Neural cell (in vitro differentiated cells): ENCODE results near the gene KLC1. TPM values are rescaled to one million over a fixed set of nuclear protein-coding genes. Genes with fewer than 3 reads are reported as not detected.

Source experiments
- H2AFZ ChIP-seq: fragments of 200-600, 300-800 bp; sonication (generic), shearing (Covaris generic); 2 replicates; pipeline ENCODE4 v1.6.0; 2014; ENCODE audit warnings: low read depth, mild to moderate bottlenecking, antibody characterized with exemption, low read length, moderate library complexity
- H3F3A ChIP-seq: fragments of 200-600 bp; shearing (Covaris generic); 2 replicates; pipeline ENCODE4 v1.6.1; 2016; ENCODE audit warnings: mild to moderate bottlenecking, moderate library complexity, mixed read lengths, antibody characterized with exemption, low read length; ENCODE audit not compliant: insufficient read depth, poor library complexity, severe bottlenecking
- H3K27ac ChIP-seq: fragments of 200-600, 300-800 bp; sonication (generic), shearing (Covaris generic); 2 replicates; pipeline ENCODE4 v1.5.1; 2014; ENCODE audit warnings: mild to moderate bottlenecking, low read length, moderate library complexity
- H3K27me3 ChIP-seq: fragments of 300-800, 200-600 bp; sonication (generic), shearing (Covaris generic); 2 replicates; pipeline ENCODE4 v1.6.0; 2014; ENCODE audit warnings: mild to moderate bottlenecking, low read depth, low read length, moderate library complexity; ENCODE audit not compliant: insufficient read depth
- H3K36me3 ChIP-seq: fragments of 300-800, 200-600 bp; sonication (generic), shearing (Covaris generic); 2 replicates; pipeline ENCODE4 v1.5.1; 2014; ENCODE audit warnings: mild to moderate bottlenecking, antibody characterized with exemption, low read length, moderate library complexity; ENCODE audit not compliant: insufficient read depth
- H3K4me2 ChIP-seq: fragments of 300-800, 200-600 bp; sonication (generic), shearing (Covaris generic); 2 replicates; pipeline ENCODE4 v1.6.0; 2014; ENCODE audit warnings: mild to moderate bottlenecking, low read length
- H3K4me3 ChIP-seq: fragments of 300-800, 200-600 bp; sonication (generic), shearing (Covaris generic); 2 replicates; pipeline ENCODE4 v1.5.1; 2014; ENCODE audit warnings: mild to moderate bottlenecking, low read length, moderate library complexity
- H3K79me2 ChIP-seq: fragments of 200-600 bp; shearing (Covaris generic); replicated peaks from 2 replicates; pipeline ENCODE4 v1.6.0; 2014; ENCODE audit warnings: mild to moderate bottlenecking, low read length, moderate library complexity; ENCODE audit not compliant: insufficient read depth
- H3K9ac ChIP-seq: fragments of 300-800, 200-600 bp; sonication (generic), shearing (Covaris generic); 2 replicates; pipeline ENCODE4 v1.6.1; 2016; ENCODE audit warnings: mild to moderate bottlenecking, low read length, mixed read lengths
- H3K9me2 ChIP-seq: fragments of 200-600 bp; shearing (Covaris generic); 2 replicates; pipeline ENCODE4 v1.6.1; 2016; ENCODE audit warnings: mild to moderate bottlenecking, low read length, mixed read lengths; ENCODE audit not compliant: insufficient read depth
- H3K9me3 ChIP-seq: fragments of 200-600, 300-800 bp; sonication (generic), shearing (Covaris generic); 2 replicates; pipeline ENCODE4 v1.6.1; 2016; ENCODE audit warnings: mild to moderate bottlenecking, mixed run types, low read length, moderate library complexity, mixed read lengths
- H4K20me1 ChIP-seq: fragments of 200-600 bp; shearing (Covaris generic); 2 replicates; pipeline ENCODE4 v1.6.1; 2016; ENCODE audit warnings: mild to moderate bottlenecking, mixed run types; ENCODE audit not compliant: insufficient read depth
- CTCF ChIP-seq: fragments of 450-650 bp; IDR thresholded peaks from 2 replicates; pipeline ENCODE4 v1.5.1; 2014; ENCODE audit warnings: antibody characterized with exemption, mild to moderate bottlenecking, moderate library complexity; ENCODE audit not compliant: poor library complexity, severe bottlenecking
- EP300 ChIP-seq: fragments of 450-650 bp; conservative IDR thresholded peaks from 2 replicates; pipeline ENCODE4 v1.6.1; 2014; ENCODE audit warnings: antibody characterized with exemption, mild to moderate bottlenecking, moderate library complexity; ENCODE audit not compliant: poor library complexity, severe bottlenecking
- EZH2 ChIP-seq: fragments of 200-600, 300-800 bp; shearing (Covaris generic), sonication (generic); IDR thresholded peaks from 2 replicates; pipeline ENCODE4 v1.6.1; 2014; ENCODE audit warnings: antibody characterized with exemption, low read length, borderline replicate concordance, mild to moderate bottlenecking; ENCODE audit not compliant: insufficient read depth, poor library complexity, severe bottlenecking
- MXI1 ChIP-seq: fragments of 450-650 bp; conservative IDR thresholded peaks from 2 replicates; pipeline ENCODE4 v1.6.1; 2014; ENCODE audit warnings: antibody characterized with exemption, mild to moderate bottlenecking; ENCODE audit not compliant: poor library complexity, severe bottlenecking
- POLR2AphosphoS5 ChIP-seq: IDR thresholded peaks from 2 replicates; pipeline ENCODE4 v1.6.1; 2012
- RAD21 ChIP-seq: fragments of 450-650 bp; conservative IDR thresholded peaks from 2 replicates; pipeline ENCODE4 v1.6.1; 2014; ENCODE audit warnings: antibody characterized with exemption, mild to moderate bottlenecking, moderate library complexity
- REST ChIP-seq: IDR thresholded peaks from 2 replicates; pipeline ENCODE4 v1.6.1; 2012; ENCODE audit warnings: borderline replicate concordance
- SMC3 ChIP-seq: fragments of 450-650 bp; conservative IDR thresholded peaks from 2 replicates; pipeline ENCODE4 v1.6.1; 2014; ENCODE audit warnings: antibody characterized with exemption, mild to moderate bottlenecking, moderate library complexity; ENCODE audit not compliant: poor library complexity
- TAF1 ChIP-seq: IDR thresholded peaks from 2 replicates; pipeline ENCODE4 v1.6.1; 2012; ENCODE audit warnings: low read depth
- polyA plus RNA-seq: library from polyadenylated mRNA; depleted of rRNA; stranded (reverse); fragments of >200 nt; gene quantifications from 2 replicates; pipeline ENCODE4 v1.2.3, GENCODE V29; 2014

The KLC1 gene
- polyA plus RNA-seq, 1 donor from 2014 or later, result 1,272 TPM

GRCh38 chr14:103696070-103696402 lies 67.0 kb downstream of the KLC1 start:
- no peaks in the 10 kb centered on the region for H3K27me3 ChIP-seq
- no peaks in the 10 kb centered on the region for H3K9me2 ChIP-seq
- H4K20me1 ChIP-seq, result peaks cover 3% of the 10 kb centered on the region
- H3K79me2 ChIP-seq, result peaks cover 3% of the 10 kb centered on the region
- H3K9ac ChIP-seq, result no peak overlapping the region
- H3K36me3 ChIP-seq, result peaks cover 7% of the 10 kb centered on the region
- H2AFZ ChIP-seq, result no peak overlapping the region
- no peak overlapping the region for H3K4me2 ChIP-seq
- H3F3A ChIP-seq, result no peaks in the 10 kb centered on the region
- H3K4me3 ChIP-seq, result no peak overlapping the region
- no peak for TF ChIP-seq CTCF
- no peak for TF ChIP-seq TAF1
- TF ChIP-seq SMC3, result no peak
- TF ChIP-seq MXI1, result no peak
- TF ChIP-seq POLR2AphosphoS5, result no peak
- no peak for TF ChIP-seq EP300
- no peak for TF ChIP-seq RAD21
- TF ChIP-seq REST, result no peak
- no peak for TF ChIP-seq EZH2
- no peak overlapping the region for H3K27ac ChIP-seq
- no peaks in the 10 kb centered on the region for H3K9me3 ChIP-seq

GRCh38 chr14:103696466-103697071 lies 67.6 kb downstream of the KLC1 start:
- H3K9me2 ChIP-seq, result no peaks in the 10 kb centered on the region
- peaks cover 3% of the 10 kb centered on the region for H4K20me1 ChIP-seq
- H3K4me2 ChIP-seq, result no peak overlapping the region
- no peaks in the 10 kb centered on the region for H3K9me3 ChIP-seq
- H3K9ac ChIP-seq, result no peak overlapping the region
- no peaks in the 10 kb centered on the region for H3F3A ChIP-seq
- TF ChIP-seq POLR2AphosphoS5 (no peak), MXI1 (no peak)
- H3K36me3 ChIP-seq, result peaks cover 7% of the 10 kb centered on the region
- no peak overlapping the region for H2AFZ ChIP-seq
- no peak overlapping the region for H3K27ac ChIP-seq
- H3K79me2 ChIP-seq, result peaks cover 3% of the 10 kb centered on the region
- no peak overlapping the region for H3K4me3 ChIP-seq
- H3K27me3 ChIP-seq, result no peaks in the 10 kb centered on the region

GRCh38 chr14:103697206-103697602 lies 68.2 kb downstream of the KLC1 start:
- Histone ChIP-seq H3K9me3 (no peaks in the 10 kb centered on the region), H4K20me1 (peaks cover 3% of the 10 kb centered on the region), H3K9me2 (no peaks in the 10 kb centered on the region), H3K4me2 (no peak overlapping the region), H3K9ac (no peak overlapping the region), H3K4me3 (no peak overlapping the region), H3K27ac (no peak overlapping the region), H3K27me3 (no peaks in the 10 kb centered on the region), H3K79me2 (peaks cover 3% of the 10 kb centered on the region), H3K36me3 (peaks cover 7% of the 10 kb centered on the region), H3F3A (no peaks in the 10 kb centered on the region), H2AFZ (no peak overlapping the region)
- TF ChIP-seq RAD21, result no peak
- TF ChIP-seq TAF1, result no peak
- TF ChIP-seq POLR2AphosphoS5, result no peak
- TF ChIP-seq MXI1, result no peak
- TF ChIP-seq CTCF, result no peak
